AG04450 (cell line): ENCODE results near the gene PIAS1. TPM values are rescaled to one million over a fixed set of nuclear protein-coding genes. Genes with fewer than 3 reads are reported as not detected.

Source experiments
- CTCF ChIA-PET: fragments of 300-600, 350-600 bp; formaldehyde crosslinking; extraction: SDS; loops from one replicate; lab custom pipeline; 2022; ENCODE audit warnings: antibody characterized with exemption, inconsistent platforms; lab: Charles Lee
- POLR2A ChIA-PET: fragments of 350-600 bp; formaldehyde crosslinking; extraction: SDS; loops from one replicate; lab custom pipeline; 2021; ENCODE audit warnings: antibody characterized with exemption, inconsistent platforms; lab: Yijun Ruan, JAX
- DNase-seq: peaks from one replicate; pipeline ENCODE4 v3.0.0-alpha.2; 2011; ENCODE audit warnings: low read depth, low spot score
- H3K27ac ChIP-seq: one replicate; pipeline ENCODE4 v1.5.1; 2012; ENCODE audit warnings: low read depth, low read length, control low read depth
- H3K27me3 ChIP-seq: one replicate; pipeline ENCODE4 v1.6.0; 2012; ENCODE audit warnings: low read length; ENCODE audit not compliant: control insufficient read depth, insufficient read depth
- H3K4me3 ChIP-seq: 2 replicates; pipeline ENCODE4 v1.5.1; 2011; ENCODE audit warnings: mild to moderate bottlenecking, low read depth, low read length, control low read depth
- H3K9me3 ChIP-seq: 2 replicates; pipeline ENCODE4 v1.5.1; 2012; ENCODE audit warnings: low read length; ENCODE audit not compliant: control insufficient read depth, insufficient read depth
- CTCF ChIP-seq: IDR thresholded peaks from 2 replicates; pipeline ENCODE4 v1.5.1; 2011; ENCODE audit warnings: low read depth, low read length, control low read depth, inconsistent platforms
- polyA plus RNA-seq: library from polyadenylated mRNA; depleted of rRNA; stranded (reverse); fragments of >200 nt; gene quantifications from 2 replicates; pipeline ENCODE4 v1.2.3, GENCODE V29; 2011

The PIAS1 gene
- polyA plus RNA-seq, 1 experiment = 38.9 TPM

- Histone ChIP-seq H3K4me3 (no peak overlapping the region), H3K27ac (no peak overlapping the region), H3K9me3 (no peaks in the 10 kb centered on the region), H3K27me3 (no peaks in the 10 kb centered on the region)
- no peak for TF ChIP-seq CTCF
- CTCF ChIA-PET = interaction anchor here (1.2 to 1.3 kb wide), 2 partner anchors 24 to 295 kb away, joined by 3 to 7 read pairs; no protein-coding TSS in a partner anchor
- POLR2A ChIA-PET = no interaction called here
- DNase-seq = no peak
Measured at GRCh38 chr15:68130851-68131250, 76.7 kb downstream of the PIAS1 start.

DNA sequence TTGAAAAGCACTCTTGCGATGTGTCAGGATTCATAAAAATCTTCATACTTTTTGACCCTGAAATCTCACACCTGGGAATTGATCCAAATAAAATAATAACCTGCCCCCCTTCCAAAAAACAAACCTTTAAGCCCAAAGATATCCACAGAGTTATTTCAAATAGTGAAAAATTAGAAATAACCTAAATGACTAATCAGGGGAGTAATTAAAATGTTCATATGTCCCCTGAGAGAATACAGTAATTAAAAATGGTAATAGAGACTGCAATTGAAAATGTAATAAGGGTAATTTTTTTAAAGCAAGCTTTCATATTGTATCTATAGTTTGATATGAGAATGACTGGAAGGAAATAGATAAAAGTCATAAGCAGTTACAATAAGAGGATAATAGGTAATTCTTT is 83.0 kb downstream of the PIAS1 start:
- Histone ChIP-seq H3K27me3 (no peaks in the 10 kb centered on the region), H3K9me3 (no peaks in the 10 kb centered on the region), H3K4me3 (no peak overlapping the region), H3K27ac (no peak overlapping the region)
- DNase-seq = no peak
- ChIA-PET CTCF (no interaction called here), POLR2A (no interaction called here)
- no peak for TF ChIP-seq CTCF

GRCh38 chr15:68143129-68143528 is 89.0 kb downstream of the PIAS1 start:
- no peak for DNase-seq
- H3K9me3 ChIP-seq = no peaks in the 10 kb centered on the region
- no peak for TF ChIP-seq CTCF
- no peaks in the 10 kb centered on the region for H3K27me3 ChIP-seq
- ChIA-PET CTCF (interaction anchor here (0.8 to 1.0 kb wide), 2 partner anchors 12 to 16 kb away, joined by 3 to 5 read pairs; no protein-coding TSS in a partner anchor), POLR2A (no interaction called here)
- no peak overlapping the region for H3K4me3 ChIP-seq
- H3K27ac ChIP-seq = no peak overlapping the region

DNA sequence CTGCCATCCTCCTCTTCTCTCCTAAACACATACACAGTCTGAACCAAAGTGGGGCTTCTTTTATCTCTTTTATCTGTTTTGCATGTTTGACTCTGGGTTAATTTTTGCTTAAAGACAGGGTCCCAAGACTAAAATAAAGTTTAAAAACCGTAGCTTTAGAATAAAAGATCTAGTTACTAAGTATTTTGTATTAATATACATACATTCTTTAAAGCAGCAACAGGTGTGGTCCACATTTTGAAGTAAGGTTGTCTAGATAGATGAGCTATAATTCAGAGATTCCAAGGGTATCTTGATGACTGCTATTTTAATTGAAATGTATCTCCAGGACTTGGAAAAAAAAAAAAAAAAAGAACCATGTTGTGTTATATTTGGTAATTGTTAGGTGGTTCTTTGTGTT is 89.7 kb downstream of the PIAS1 start:
- POLR2A ChIA-PET = no interaction called here
- CTCF ChIA-PET = interaction anchor here (0.8 kb wide), 1 partner anchor 17 kb away, joined by 5 read pairs; no protein-coding TSS in a partner anchor
- Histone ChIP-seq H3K27ac (no peak overlapping the region), H3K27me3 (no peaks in the 10 kb centered on the region), H3K9me3 (no peaks in the 10 kb centered on the region), H3K4me3 (no peak overlapping the region)
- no peak for DNase-seq
- no peak for TF ChIP-seq CTCF

GRCh38 chr15:68145706-68146105 is 91.6 kb downstream of the PIAS1 start:
- POLR2A ChIA-PET = no interaction called here
- TF ChIP-seq CTCF = no peak
- Histone ChIP-seq H3K9me3 (no peaks in the 10 kb centered on the region), H3K27me3 (no peaks in the 10 kb centered on the region), H3K4me3 (no peak overlapping the region), H3K27ac (no peak overlapping the region)
- no peak for DNase-seq
- CTCF ChIA-PET = interaction anchor here (2.0 kb wide), 1 partner anchor 9 kb away, joined by 10 read pairs; no protein-coding TSS in a partner anchor
